GM23338 (cell line): Measurements from ENCODE around the gene CYLC2. TPM values are rescaled to one million over a fixed set of nuclear protein-coding genes. Genes with fewer than 3 reads are reported as not detected.

ENCODE experiments used
- ATAC-seq: fragments of 200-7000 bp; cut with Tn5 transposase; 3 replicates; pipeline ENCODE4 v1.9.1; 2020
- DNase-seq: peaks from one replicate; pipeline ENCODE4 v3.0.0-alpha.2; 2015; ENCODE audit warnings: low spot score
- H2AFZ ChIP-seq: fragments of 200-600 bp; sonication (generic); 2 replicates; pipeline ENCODE4 v1.8.0; 2016; ENCODE audit warnings: antibody characterized with exemption, mild to moderate bottlenecking, moderate library complexity
- H3F3A ChIP-seq: fragments of 200-600 bp; sonication (generic); replicated peaks from 2 replicates; pipeline ENCODE4 v1.8.0; 2017; ENCODE audit warnings: antibody characterized with exemption, mixed run types, low read depth
- H3K27ac ChIP-seq: fragments of 200-600 bp; sonication (generic); 2 replicates; pipeline ENCODE4 v1.6.1; 2016; ENCODE audit warnings: low read depth
- H3K27me3 ChIP-seq: fragments of 200-600 bp; sonication (generic); 2 replicates; pipeline ENCODE4 v1.8.0; 2016; ENCODE audit warnings: mild to moderate bottlenecking, mixed run types, moderate library complexity; ENCODE audit not compliant: insufficient read depth
- H3K36me3 ChIP-seq: fragments of 200-600 bp; sonication (generic); 2 replicates; pipeline ENCODE4 v1.8.0; 2016; ENCODE audit warnings: mild to moderate bottlenecking; ENCODE audit not compliant: insufficient read depth
- H3K4me1 ChIP-seq: fragments of 200-600 bp; sonication (generic); 2 replicates; pipeline ENCODE4 v1.8.0; 2016; ENCODE audit warnings: mild to moderate bottlenecking, moderate library complexity; ENCODE audit not compliant: insufficient read depth
- H3K4me2 ChIP-seq: fragments of 200-600 bp; sonication (generic); 2 replicates; pipeline ENCODE4 v1.7.1; 2017; ENCODE audit warnings: mixed run types
- H3K4me3 ChIP-seq: fragments of 200-600 bp; sonication (generic); 2 replicates; pipeline ENCODE4 v1.6.1; 2016; ENCODE audit warnings: mixed run types
- H3K79me2 ChIP-seq: fragments of 200-600 bp; sonication (generic); replicated peaks from 2 replicates; pipeline ENCODE4 v1.8.0; 2017; ENCODE audit warnings: mild to moderate bottlenecking; ENCODE audit not compliant: insufficient read depth
- H3K9me2 ChIP-seq: fragments of 200-600 bp; sonication (generic); 2 replicates; pipeline ENCODE4 v1.8.0; 2017; ENCODE audit not compliant: insufficient read depth
- H4K20me1 ChIP-seq: fragments of 200-600 bp; sonication (generic); replicated peaks from 2 replicates; pipeline ENCODE4 v1.8.0; 2017; ENCODE audit warnings: mild to moderate bottlenecking; ENCODE audit not compliant: insufficient read depth
- H3K27ac Mint-ChIP-seq: 2 replicates; pipeline ENCODE4 v1.8.0; 2020; ENCODE audit warnings: inconsistent platforms, mild to moderate bottlenecking, moderate library complexity, mixed read lengths
- H3K27me3 Mint-ChIP-seq: 3 replicates; pipeline ENCODE4 v1.8.0; 2022; ENCODE audit warnings: low read depth, mild to moderate bottlenecking, moderate library complexity, mixed read lengths, inconsistent platforms; ENCODE audit not compliant: insufficient read depth, poor library complexity
- H3K36me3 Mint-ChIP-seq: 3 replicates; pipeline ENCODE4 v1.8.0; 2021; ENCODE audit warnings: low read depth, mild to moderate bottlenecking, inconsistent platforms, moderate library complexity, mixed read lengths
- H3K4me1 Mint-ChIP-seq: 3 replicates; pipeline ENCODE4 v1.8.0; 2020; ENCODE audit warnings: mild to moderate bottlenecking, inconsistent platforms, mixed read lengths
- H3K4me3 Mint-ChIP-seq: 3 replicates; pipeline ENCODE4 v1.8.0; 2021; ENCODE audit warnings: moderate library complexity, mild to moderate bottlenecking, inconsistent platforms, mixed read lengths
- H3K9me3 Mint-ChIP-seq: 3 replicates; pipeline ENCODE4 v1.8.0; 2020; ENCODE audit warnings: moderate library complexity, mild to moderate bottlenecking, inconsistent platforms, mixed read lengths
- EZH2 ChIP-seq: fragments of 200-600 bp; sonication (generic); IDR thresholded peaks from one replicate; pipeline ENCODE4 v1.8.0; 2017; ENCODE audit warnings: antibody characterized with exemption, mild to moderate bottlenecking, low read depth; ENCODE audit not compliant: unreplicated experiment
- EZH2phosphoT487 ChIP-seq: fragments of 200-600 bp; sonication (generic); IDR thresholded peaks from one replicate; pipeline ENCODE4 v1.8.1; 2018; ENCODE audit warnings: antibody characterized with exemption; ENCODE audit not compliant: unreplicated experiment
- JUNB ChIP-seq: IDR thresholded peaks from one replicate; pipeline ENCODE4 v1.6.1; 2016; ENCODE audit warnings: antibody characterized with exemption; ENCODE audit not compliant: unreplicated experiment
- NANOG ChIP-seq: IDR thresholded peaks from 2 replicates; pipeline ENCODE4 v1.6.1; 2016; ENCODE audit warnings: antibody characterized with exemption, borderline replicate concordance
- ZNF114 ChIP-seq: fragments of 250-450 bp; sonication (Bioruptor Pico); IDR thresholded peaks from 2 replicates; pipeline ENCODE4 v1.5.0; 2020; ENCODE audit warnings: mild to moderate bottlenecking, moderate library complexity
- polyA plus RNA-seq: library from polyadenylated mRNA; unstranded; fragments of >200 nt; fragmentation: Nextera tagmentation; extraction: Ambion mirVana; gene quantifications from 2 replicates; pipeline ENCODE4 v1.2.1, GENCODE V29; 2016
- total RNA-seq: library from RNA; depleted of rRNA; stranded (reverse); fragments of >200 nt; shearing (Covaris generic); gene quantifications from 2 replicates; pipeline ENCODE4 v1.2.3, GENCODE V29; 2014
- TF ChIP-seq, protein P1 (sequence below): fragments of 250-450 bp; sonication (Bioruptor Pico); IDR thresholded peaks from 2 replicates; pipeline ENCODE4 v1.5.0; 2020; ENCODE audit warnings: mild to moderate bottlenecking, moderate library complexity
- TF ChIP-seq, protein P2 (sequence below): IDR thresholded peaks from 2 replicates; pipeline ENCODE4 v1.6.1; 2016; ENCODE audit warnings: antibody characterized with exemption
- TF ChIP-seq, protein P3 (sequence below): IDR thresholded peaks from one replicate; pipeline ENCODE4 v1.6.1; 2018; ENCODE audit warnings: antibody characterized with exemption; ENCODE audit not compliant: unreplicated experiment

Gene CYLC2
- total and polyA plus RNA-seq, 2 experiments from 2014 or later = not detected

DNA sequence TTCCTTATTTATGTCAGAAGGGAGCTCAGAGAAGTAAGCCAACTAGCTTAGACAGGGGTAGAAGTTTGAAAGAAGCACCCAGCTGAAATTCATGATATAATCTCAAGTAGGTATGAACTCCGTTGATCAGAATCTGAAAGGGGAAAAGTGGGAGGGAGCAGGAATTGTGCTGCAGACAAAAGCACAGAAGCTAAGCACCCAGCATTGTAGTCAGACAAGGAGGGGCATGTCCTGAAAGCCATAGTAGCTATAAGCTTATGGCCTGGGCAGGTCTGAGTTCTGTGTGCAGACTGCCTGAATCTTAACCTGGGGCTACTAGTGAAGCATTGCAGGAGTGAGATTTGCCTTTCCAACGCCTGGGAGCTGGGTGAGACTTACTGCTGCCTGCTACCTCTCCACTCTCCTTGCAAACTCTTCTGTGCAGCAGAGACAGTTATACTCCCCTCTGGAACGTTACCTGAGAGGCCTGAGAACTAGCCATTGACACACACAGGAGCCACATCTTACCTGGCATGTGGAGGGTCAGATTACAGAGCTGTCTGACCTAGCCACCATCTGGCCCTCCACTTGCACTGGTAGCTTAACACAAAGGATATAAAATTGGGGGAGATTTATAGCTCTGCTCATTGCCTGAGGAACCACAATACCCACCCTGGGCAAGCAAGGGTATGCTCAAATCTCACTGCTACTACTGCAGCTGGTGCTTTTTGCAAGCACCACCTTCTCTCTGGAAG lies 9.8 kb upstream of the CYLC2 start (continued):
- TF ChIP-seq, protein P1, sequence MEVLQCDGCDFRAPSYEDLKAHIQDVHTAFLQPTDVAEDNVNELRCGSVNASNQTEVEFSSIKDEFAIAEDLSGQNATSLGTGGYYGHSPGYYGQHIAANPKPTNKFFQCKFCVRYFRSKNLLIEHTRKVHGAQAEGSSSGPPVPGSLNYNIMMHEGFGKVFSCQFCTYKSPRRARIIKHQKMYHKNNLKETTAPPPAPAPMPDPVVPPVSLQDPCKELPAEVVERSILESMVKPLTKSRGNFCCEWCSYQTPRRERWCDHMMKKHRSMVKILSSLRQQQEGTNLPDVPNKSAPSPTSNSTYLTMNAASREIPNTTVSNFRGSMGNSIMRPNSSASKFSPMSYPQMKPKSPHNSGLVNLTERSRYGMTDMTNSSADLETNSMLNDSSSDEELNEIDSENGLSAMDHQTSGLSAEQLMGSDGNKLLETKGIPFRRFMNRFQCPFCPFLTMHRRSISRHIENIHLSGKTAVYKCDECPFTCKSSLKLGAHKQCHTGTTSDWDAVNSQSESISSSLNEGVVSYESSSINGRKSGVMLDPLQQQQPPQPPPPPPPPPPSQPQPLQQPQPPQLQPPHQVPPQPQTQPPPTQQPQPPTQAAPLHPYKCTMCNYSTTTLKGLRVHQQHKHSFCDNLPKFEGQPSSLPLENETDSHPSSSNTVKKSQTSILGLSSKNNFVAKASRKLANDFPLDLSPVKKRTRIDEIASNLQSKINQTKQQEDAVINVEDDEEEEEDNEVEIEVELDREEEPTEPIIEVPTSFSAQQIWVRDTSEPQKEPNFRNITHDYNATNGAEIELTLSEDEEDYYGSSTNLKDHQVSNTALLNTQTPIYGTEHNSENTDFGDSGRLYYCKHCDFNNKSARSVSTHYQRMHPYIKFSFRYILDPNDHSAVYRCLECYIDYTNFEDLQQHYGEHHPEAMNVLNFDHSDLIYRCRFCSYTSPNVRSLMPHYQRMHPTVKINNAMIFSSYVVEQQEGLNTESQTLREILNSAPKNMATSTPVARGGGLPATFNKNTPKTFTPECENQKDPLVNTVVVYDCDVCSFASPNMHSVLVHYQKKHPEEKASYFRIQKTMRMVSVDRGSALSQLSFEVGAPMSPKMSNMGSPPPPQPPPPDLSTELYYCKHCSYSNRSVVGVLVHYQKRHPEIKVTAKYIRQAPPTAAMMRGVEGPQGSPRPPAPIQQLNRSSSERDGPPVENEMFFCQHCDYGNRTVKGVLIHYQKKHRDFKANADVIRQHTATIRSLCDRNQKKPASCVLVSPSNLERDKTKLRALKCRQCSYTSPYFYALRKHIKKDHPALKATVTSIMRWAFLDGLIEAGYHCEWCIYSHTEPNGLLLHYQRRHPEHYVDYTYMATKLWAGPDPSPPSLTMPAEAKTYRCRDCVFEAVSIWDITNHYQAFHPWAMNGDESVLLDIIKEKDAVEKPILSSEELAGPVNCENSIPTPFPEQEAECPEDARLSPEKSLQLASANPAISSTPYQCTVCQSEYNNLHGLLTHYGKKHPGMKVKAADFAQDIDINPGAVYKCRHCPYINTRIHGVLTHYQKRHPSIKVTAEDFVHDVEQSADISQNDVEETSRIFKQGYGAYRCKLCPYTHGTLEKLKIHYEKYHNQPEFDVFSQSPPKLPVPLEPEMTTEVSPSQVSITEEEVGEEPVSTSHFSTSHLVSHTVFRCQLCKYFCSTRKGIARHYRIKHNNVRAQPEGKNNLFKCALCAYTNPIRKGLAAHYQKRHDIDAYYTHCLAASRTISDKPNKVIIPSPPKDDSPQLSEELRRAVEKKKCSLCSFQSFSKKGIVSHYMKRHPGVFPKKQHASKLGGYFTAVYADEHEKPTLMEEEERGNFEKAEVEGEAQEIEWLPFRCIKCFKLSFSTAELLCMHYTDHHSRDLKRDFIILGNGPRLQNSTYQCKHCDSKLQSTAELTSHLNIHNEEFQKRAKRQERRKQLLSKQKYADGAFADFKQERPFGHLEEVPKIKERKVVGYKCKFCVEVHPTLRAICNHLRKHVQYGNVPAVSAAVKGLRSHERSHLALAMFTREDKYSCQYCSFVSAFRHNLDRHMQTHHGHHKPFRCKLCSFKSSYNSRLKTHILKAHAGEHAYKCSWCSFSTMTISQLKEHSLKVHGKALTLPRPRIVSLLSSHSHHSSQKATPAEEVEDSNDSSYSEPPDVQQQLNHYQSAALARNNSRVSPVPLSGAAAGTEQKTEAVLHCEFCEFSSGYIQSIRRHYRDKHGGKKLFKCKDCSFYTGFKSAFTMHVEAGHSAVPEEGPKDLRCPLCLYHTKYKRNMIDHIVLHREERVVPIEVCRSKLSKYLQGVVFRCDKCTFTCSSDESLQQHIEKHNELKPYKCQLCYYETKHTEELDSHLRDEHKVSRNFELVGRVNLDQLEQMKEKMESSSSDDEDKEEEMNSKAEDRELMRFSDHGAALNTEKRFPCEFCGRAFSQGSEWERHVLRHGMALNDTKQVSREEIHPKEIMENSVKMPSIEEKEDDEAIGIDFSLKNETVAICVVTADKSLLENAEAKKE (CRISPR knock-in tag) = no peak
- TF ChIP-seq JUNB = no peak

DNA sequence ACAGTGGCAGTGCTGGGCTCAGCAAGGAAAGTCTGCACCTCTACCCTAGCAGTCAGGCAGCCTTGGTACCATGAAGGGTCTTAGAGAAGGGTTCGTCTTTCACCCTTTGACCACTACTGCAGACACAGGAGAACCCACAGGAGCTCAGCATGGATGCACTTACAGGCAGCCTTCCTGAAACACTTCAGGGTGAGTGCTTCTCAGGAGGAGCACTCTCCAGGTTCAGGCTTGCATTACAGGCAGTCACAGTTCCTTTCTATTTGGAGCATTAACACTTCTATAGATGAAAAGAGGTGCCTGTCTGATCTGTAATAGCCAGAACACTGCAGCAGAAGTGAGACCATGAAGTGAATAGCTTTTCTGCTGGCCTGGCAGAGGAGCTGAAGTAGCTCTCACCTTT lies 8.7 kb upstream of the CYLC2 start:
- Histone ChIP-seq H3K9me2 (no peaks in the 10 kb centered on the region), H3K27me3 (no peaks in the 10 kb centered on the region), H3K4me2 (no peak overlapping the region), H3F3A (no peaks in the 10 kb centered on the region), H4K20me1 (no peaks in the 10 kb centered on the region), H3K79me2 (no peaks in the 10 kb centered on the region), H3K4me3 (no peak overlapping the region), H2AFZ (no peak overlapping the region), H3K27ac (no peak overlapping the region), H3K36me3 (peaks cover 3% of the 10 kb centered on the region; the same call in 1 of the 2 replicates), H3K4me1 (no peaks in the 10 kb centered on the region)
- H3K4me1 Mint-ChIP-seq = no peaks in the 10 kb centered on the region
- no peak overlapping the region for H3K4me3 Mint-ChIP-seq
- H3K36me3 Mint-ChIP-seq = peaks cover 19% of the 10 kb centered on the region
- H3K9me3 Mint-ChIP-seq = peaks cover 90% of the 10 kb centered on the region
- DNase-seq (no peak), ATAC-seq (no peak)
- H3K27me3 Mint-ChIP-seq = peaks cover 2% of the 10 kb centered on the region
- no peak overlapping the region for H3K27ac Mint-ChIP-seq
- no peak for TF ChIP-seq JUNB
- TF ChIP-seq, protein P2, sequence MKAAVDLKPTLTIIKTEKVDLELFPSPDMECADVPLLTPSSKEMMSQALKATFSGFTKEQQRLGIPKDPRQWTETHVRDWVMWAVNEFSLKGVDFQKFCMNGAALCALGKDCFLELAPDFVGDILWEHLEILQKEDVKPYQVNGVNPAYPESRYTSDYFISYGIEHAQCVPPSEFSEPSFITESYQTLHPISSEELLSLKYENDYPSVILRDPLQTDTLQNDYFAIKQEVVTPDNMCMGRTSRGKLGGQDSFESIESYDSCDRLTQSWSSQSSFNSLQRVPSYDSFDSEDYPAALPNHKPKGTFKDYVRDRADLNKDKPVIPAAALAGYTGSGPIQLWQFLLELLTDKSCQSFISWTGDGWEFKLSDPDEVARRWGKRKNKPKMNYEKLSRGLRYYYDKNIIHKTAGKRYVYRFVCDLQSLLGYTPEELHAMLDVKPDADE = no peak
- no peak for TF ChIP-seq EZH2
- no peak for TF ChIP-seq ZNF114 (CRISPR knock-in tag)
- no peak for TF ChIP-seq NANOG
- no peak for TF ChIP-seq EZH2phosphoT487
- TF ChIP-seq, protein P3, sequence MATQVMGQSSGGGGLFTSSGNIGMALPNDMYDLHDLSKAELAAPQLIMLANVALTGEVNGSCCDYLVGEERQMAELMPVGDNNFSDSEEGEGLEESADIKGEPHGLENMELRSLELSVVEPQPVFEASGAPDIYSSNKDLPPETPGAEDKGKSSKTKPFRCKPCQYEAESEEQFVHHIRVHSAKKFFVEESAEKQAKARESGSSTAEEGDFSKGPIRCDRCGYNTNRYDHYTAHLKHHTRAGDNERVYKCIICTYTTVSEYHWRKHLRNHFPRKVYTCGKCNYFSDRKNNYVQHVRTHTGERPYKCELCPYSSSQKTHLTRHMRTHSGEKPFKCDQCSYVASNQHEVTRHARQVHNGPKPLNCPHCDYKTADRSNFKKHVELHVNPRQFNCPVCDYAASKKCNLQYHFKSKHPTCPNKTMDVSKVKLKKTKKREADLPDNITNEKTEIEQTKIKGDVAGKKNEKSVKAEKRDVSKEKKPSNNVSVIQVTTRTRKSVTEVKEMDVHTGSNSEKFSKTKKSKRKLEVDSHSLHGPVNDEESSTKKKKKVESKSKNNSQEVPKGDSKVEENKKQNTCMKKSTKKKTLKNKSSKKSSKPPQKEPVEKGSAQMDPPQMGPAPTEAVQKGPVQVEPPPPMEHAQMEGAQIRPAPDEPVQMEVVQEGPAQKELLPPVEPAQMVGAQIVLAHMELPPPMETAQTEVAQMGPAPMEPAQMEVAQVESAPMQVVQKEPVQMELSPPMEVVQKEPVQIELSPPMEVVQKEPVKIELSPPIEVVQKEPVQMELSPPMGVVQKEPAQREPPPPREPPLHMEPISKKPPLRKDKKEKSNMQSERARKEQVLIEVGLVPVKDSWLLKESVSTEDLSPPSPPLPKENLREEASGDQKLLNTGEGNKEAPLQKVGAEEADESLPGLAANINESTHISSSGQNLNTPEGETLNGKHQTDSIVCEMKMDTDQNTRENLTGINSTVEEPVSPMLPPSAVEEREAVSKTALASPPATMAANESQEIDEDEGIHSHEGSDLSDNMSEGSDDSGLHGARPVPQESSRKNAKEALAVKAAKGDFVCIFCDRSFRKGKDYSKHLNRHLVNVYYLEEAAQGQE = no peak
